Measurements from ENCODE around the gene PHF21B. TPM values are rescaled to one million over a fixed set of nuclear protein-coding genes. Genes with fewer than 3 reads are reported as not detected.
A peak's percentile ranks its signal among the peaks of the same experiment; 100 is the strongest.

PHF21B gene
- total RNA-seq, 5 donors from 2014 or later (not counting 1 experiment from before 2014, with no cell fraction given) = 0.15 to 0.36 TPM; not detected in 3

DNA sequence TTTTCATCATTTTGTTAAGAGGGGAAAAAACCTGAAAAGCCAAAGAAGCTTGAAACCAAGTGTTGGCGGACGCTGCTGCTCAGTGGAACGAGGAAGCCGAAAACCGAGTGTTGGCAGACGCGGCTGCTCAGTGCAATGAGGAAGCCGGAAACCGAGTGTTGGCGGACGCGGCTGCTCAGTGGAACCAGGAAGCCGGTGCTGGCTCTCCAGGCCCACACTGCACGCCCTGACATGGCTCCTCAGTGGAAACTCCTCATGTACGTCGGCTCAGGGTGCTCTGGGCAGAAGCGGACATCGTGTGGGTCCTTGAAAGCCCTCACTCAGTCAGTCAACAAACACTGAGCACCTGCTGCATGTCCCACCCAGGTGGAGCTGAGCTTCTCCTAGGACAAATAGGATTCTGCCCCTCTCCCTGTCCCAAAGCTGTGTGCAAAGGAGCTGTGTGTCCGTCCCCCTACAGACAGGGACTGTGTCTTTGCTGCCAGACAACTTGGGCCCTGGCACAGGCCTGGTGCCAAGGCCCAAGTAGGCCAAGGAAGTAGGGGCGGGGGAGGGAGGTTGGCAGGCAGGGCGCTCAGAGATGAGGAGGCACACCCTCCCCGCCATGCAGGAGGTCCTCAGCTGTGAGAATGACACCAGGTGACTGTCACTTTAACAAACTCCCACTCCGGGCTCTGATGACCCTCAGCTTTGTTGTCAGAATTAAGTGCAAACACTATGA, 37.3 kb downstream of the PHF21B start:
- peak in 5 of 35 experiments; percentile 6 to 14 (median 6) for DNase-seq
- no peaks in the 10 kb centered on the region for H3K9me3 Mint-ChIP-seq
- peaks cover 11 to 26% of the 10 kb centered on the region in 2 donors for H3K27me3 Mint-ChIP-seq
- ATAC-seq (replicated peaks in 1 of 4) = peak; percentile 36 to 62 (median 46)
- ChIA-PET POLR2A (no interaction called here), CTCF (interaction anchor here in 1 of 2 donors (0.5 kb wide), 1 partner anchor 877 kb away, joined by 5 read pairs; no protein-coding TSS in a partner anchor)
- Histone ChIP-seq H3K4me1 (ENCODE audit: control insufficient read depth in 1 of 2, extremely low read depth in 1 of 2, insufficient read depth in 2 of 2, low read length in 2 of 2) (peaks cover 0 to 3% of the 10 kb centered on the region in 2 experiments), H3K27ac (ENCODE audit: low read length) (no peak overlapping the region), H3K4me3 (ENCODE audit: control insufficient read depth in 1 of 2, extremely low read depth in 1 of 2, low read length in 1 of 2) (no peak overlapping the region), H3K9me3 (no peaks in the 10 kb centered on the region), H3K36me3 (ENCODE audit: control insufficient read depth in 2 of 2, extremely low read depth in 1 of 2, insufficient read depth in 1 of 2, low read length in 1 of 2) (no peaks in the 10 kb centered on the region), H3K27me3 (replicated peaks in 1 of 2; ENCODE audit: control insufficient read depth in 2 of 2, extremely low read depth in 1 of 2, insufficient read depth in 2 of 2, low read length in 1 of 2) (peaks cover 0 to 45% of the 10 kb centered on the region in 2 experiments)
- H3K27ac Mint-ChIP-seq = peak overlapping the region in 1 of 2 donors; percentile 70
- no peaks in the 10 kb centered on the region for H3K36me3 Mint-ChIP-seq
- 66% methylated on average over 19 of the region's 23 CpGs for WGBS (ENCODE audit: insufficient coverage)
- peaks cover 0 to 4% (median 0%) of the 10 kb centered on the region in 3 donors for H3K4me1 Mint-ChIP-seq
- H3K4me3 Mint-ChIP-seq = peak overlapping the region in 1 of 3 donors; percentile 26

DNA sequence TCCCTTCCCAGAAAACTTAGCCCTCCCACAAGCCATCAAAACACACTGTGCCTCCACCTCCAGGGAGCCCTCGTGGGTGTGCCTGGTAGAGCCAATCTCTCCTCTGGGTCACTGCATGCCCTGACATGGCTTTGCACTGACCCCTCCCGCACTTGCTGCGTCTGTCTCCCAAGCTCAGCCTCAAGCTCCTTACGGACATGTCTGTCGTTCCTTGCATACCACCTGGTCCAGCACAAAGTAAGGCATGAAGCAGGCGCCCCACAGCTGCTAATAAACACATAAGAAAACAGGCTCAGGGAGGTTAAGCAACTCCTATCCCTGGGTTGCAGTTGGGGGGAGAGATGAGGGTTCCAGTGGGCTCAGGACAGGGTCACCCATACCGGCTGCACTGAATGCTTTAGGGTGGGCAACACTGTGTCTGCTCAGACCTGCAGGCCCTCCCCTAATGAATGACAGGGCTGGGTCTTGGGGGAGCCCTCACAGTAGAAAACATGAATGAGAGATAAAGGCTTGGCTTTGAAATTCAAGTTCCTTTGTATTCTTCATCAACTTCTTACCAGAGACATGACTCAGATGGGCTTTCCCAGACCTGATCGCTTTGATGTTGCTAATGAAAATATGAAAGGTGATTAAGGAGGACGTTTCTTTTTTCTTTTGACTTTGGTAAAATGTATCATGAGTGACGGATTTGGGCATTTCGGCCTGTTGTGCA, 38.0 kb downstream of the PHF21B start:
- ATAC-seq (replicated peaks in 1 of 4) (no peak), DNase-seq (no peak)
- H3K4me1 Mint-ChIP-seq = peaks cover 0 to 4% (median 0%) of the 10 kb centered on the region in 3 donors
- no peaks in the 10 kb centered on the region for H3K9me3 ChIP-seq
- POLR2A ChIA-PET = no interaction called here
- peak overlapping the region in 1 of 3 donors; percentile 26 for H3K4me3 Mint-ChIP-seq
- CTCF ChIA-PET = no interaction called here
- peaks cover 0 to 3% of the 10 kb centered on the region in 2 experiments for H3K4me1 ChIP-seq (ENCODE audit: control insufficient read depth in 1 of 2, extremely low read depth in 1 of 2, insufficient read depth in 2 of 2, low read length in 2 of 2)
- H3K27me3 Mint-ChIP-seq = peaks cover 11 to 29% of the 10 kb centered on the region in 2 donors
- H3K27ac Mint-ChIP-seq = peak overlapping the region in 1 of 2 donors; percentile 70
- no peak overlapping the region for H3K4me3 ChIP-seq (ENCODE audit: control insufficient read depth in 1 of 2, extremely low read depth in 1 of 2, low read length in 1 of 2)
- H3K27me3 ChIP-seq (replicated peaks in 1 of 2; ENCODE audit: control insufficient read depth in 2 of 2, extremely low read depth in 1 of 2, insufficient read depth in 2 of 2, low read length in 1 of 2) = peaks cover 0 to 46% of the 10 kb centered on the region in 2 experiments
- H3K36me3 ChIP-seq (ENCODE audit: control insufficient read depth in 2 of 2, extremely low read depth in 1 of 2, insufficient read depth in 1 of 2, low read length in 1 of 2) = no peaks in the 10 kb centered on the region
- H3K36me3 Mint-ChIP-seq = no peaks in the 10 kb centered on the region
- 72% methylated on average over 8 of the region's 11 CpGs for WGBS (ENCODE audit: insufficient coverage)
- H3K27ac ChIP-seq (ENCODE audit: low read length) = no peak overlapping the region
- H3K9me3 Mint-ChIP-seq = no peaks in the 10 kb centered on the region

DNA sequence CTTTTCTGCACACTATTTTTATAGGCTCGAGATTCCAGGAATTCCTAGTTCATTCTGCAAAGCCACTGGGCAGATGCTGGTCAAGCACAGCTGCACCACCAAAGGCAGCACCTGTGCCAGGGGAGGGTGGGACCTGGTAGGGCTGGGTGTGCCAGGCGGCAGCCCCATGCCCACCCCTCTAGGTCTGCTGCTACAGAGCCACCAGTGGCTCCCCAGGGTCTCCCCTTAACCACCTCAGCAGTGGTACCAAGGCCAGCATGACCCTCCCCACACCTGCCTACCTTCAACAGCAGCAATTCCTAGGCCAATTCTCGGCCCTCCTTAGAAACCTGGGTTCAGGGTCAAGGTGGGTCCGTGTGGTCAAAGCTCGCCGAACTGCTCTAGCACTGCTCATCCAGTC, 39.5 kb downstream of the PHF21B start:
- Mint-ChIP-seq H3K27ac (no peak overlapping the region), H3K4me1 (peaks cover 0 to 4% (median 0%) of the 10 kb centered on the region in 3 donors), H3K9me3 (no peaks in the 10 kb centered on the region), H3K36me3 (no peaks in the 10 kb centered on the region), H3K4me3 (no peak overlapping the region), H3K27me3 (peaks cover 11 to 30% of the 10 kb centered on the region in 2 donors)
- Histone ChIP-seq H3K4me1 (ENCODE audit: control insufficient read depth in 1 of 2, extremely low read depth in 1 of 2, insufficient read depth in 2 of 2, low read length in 2 of 2) (peaks cover 0 to 3% of the 10 kb centered on the region in 2 experiments), H3K36me3 (ENCODE audit: control insufficient read depth in 2 of 2, extremely low read depth in 1 of 2, insufficient read depth in 1 of 2, low read length in 1 of 2) (no peaks in the 10 kb centered on the region), H3K9me3 (no peaks in the 10 kb centered on the region), H3K27me3 (replicated peaks in 1 of 2; ENCODE audit: control insufficient read depth in 2 of 2, extremely low read depth in 1 of 2, insufficient read depth in 2 of 2, low read length in 1 of 2) (peaks cover 0 to 57% of the 10 kb centered on the region in 2 experiments), H3K27ac (ENCODE audit: low read length) (no peak overlapping the region), H3K4me3 (ENCODE audit: control insufficient read depth in 1 of 2, extremely low read depth in 1 of 2, low read length in 1 of 2) (no peak overlapping the region)
- ChIA-PET CTCF (no interaction called here), POLR2A (no interaction called here)
- WGBS (ENCODE audit: insufficient coverage) = 75% methylated on average over 5 of the region's 6 CpGs
- DNase-seq (no peak), ATAC-seq (replicated peaks in 1 of 4) (no peak)

DNA sequence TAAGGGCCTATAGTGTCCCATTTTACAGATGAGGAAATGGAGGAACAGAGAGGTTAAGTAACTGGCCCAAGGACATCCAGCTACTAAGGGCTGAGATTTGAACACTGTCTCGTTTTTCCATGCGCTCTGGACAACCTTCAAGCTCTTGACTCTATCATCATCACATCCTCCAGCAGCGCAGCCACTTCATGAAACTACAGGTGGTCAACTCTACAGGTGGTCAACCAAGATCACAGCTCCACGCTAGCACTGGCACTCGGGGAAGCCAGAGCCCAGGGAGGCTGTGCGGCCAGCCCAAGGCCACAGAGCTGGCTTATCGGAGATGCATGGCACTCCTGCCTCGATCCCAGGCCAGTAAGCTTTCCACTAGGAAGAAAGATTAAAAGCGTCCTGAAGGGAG, 40.0 kb downstream of the PHF21B start:
- Histone ChIP-seq H3K9me3 (no peaks in the 10 kb centered on the region), H3K4me1 (ENCODE audit: control insufficient read depth in 1 of 2, extremely low read depth in 1 of 2, insufficient read depth in 2 of 2, low read length in 2 of 2) (peaks cover 0 to 3% of the 10 kb centered on the region in 2 experiments), H3K27me3 (replicated peaks in 1 of 2; ENCODE audit: control insufficient read depth in 2 of 2, extremely low read depth in 1 of 2, insufficient read depth in 2 of 2, low read length in 1 of 2) (peaks cover 0 to 58% of the 10 kb centered on the region in 2 experiments), H3K36me3 (ENCODE audit: control insufficient read depth in 2 of 2, extremely low read depth in 1 of 2, insufficient read depth in 1 of 2, low read length in 1 of 2) (no peaks in the 10 kb centered on the region), H3K4me3 (ENCODE audit: control insufficient read depth in 1 of 2, extremely low read depth in 1 of 2, low read length in 1 of 2) (no peak overlapping the region), H3K27ac (ENCODE audit: low read length) (no peak overlapping the region)
- ATAC-seq (replicated peaks in 1 of 4) (no peak), DNase-seq (no peak)
- H3K4me3 Mint-ChIP-seq = no peak overlapping the region
- ChIA-PET CTCF (no interaction called here), POLR2A (no interaction called here)
- 70% methylated on average over 7 of the region's 9 CpGs for WGBS (ENCODE audit: insufficient coverage)
- H3K9me3 Mint-ChIP-seq = no peaks in the 10 kb centered on the region
- no peak overlapping the region for H3K27ac Mint-ChIP-seq
- peaks cover 0 to 4% (median 0%) of the 10 kb centered on the region in 3 donors for H3K4me1 Mint-ChIP-seq
- H3K27me3 Mint-ChIP-seq = peaks cover 11 to 27% of the 10 kb centered on the region in 2 donors
- H3K36me3 Mint-ChIP-seq = no peaks in the 10 kb centered on the region

DNA sequence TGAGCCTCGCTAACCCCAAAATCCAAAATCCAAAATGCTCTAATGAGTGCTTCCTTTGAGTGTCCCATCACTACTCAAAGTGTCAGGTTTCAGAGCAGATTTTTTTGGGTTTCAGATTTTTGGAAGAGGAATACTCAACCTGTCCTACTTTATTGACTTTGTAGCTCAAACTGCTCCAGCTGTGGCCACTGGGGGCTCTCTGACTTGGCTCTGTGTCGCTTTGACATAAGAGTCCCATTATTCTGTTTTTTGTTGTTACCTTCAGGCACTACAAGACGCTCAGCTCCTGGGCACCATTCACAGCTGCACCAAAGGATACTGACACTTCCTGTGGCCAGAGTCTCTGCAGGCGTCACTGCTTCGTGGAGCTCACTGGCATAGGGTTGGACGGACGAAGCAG, 41.1 kb downstream of the PHF21B start:
- H3K27me3 Mint-ChIP-seq = peaks cover 11 to 32% of the 10 kb centered on the region in 2 donors
- Histone ChIP-seq H3K36me3 (ENCODE audit: control insufficient read depth in 2 of 2, extremely low read depth in 1 of 2, insufficient read depth in 1 of 2, low read length in 1 of 2) (no peaks in the 10 kb centered on the region), H3K4me3 (ENCODE audit: control insufficient read depth in 1 of 2, extremely low read depth in 1 of 2, low read length in 1 of 2) (no peak overlapping the region), H3K27ac (ENCODE audit: low read length) (no peak overlapping the region), H3K9me3 (no peaks in the 10 kb centered on the region), H3K27me3 (replicated peaks in 1 of 2; ENCODE audit: control insufficient read depth in 2 of 2, extremely low read depth in 1 of 2, insufficient read depth in 2 of 2, low read length in 1 of 2) (peaks cover 0 to 60% of the 10 kb centered on the region in 2 experiments), H3K4me1 (ENCODE audit: control insufficient read depth in 1 of 2, extremely low read depth in 1 of 2, insufficient read depth in 2 of 2, low read length in 2 of 2) (peaks cover 0 to 3% of the 10 kb centered on the region in 2 experiments)
- ATAC-seq (replicated peaks in 1 of 4) (no peak), DNase-seq (no peak)
- H3K4me1 Mint-ChIP-seq = peaks cover 0 to 4% (median 0%) of the 10 kb centered on the region in 3 donors
- no peak overlapping the region for H3K4me3 Mint-ChIP-seq
- H3K36me3 Mint-ChIP-seq = no peaks in the 10 kb centered on the region
- POLR2A ChIA-PET = no interaction called here
- CTCF ChIA-PET = no interaction called here
- no peaks in the 10 kb centered on the region for H3K9me3 Mint-ChIP-seq
- WGBS (ENCODE audit: insufficient coverage) = 68% methylated on average over 4 of the region's 7 CpGs
- H3K27ac Mint-ChIP-seq = no peak overlapping the region

DNA sequence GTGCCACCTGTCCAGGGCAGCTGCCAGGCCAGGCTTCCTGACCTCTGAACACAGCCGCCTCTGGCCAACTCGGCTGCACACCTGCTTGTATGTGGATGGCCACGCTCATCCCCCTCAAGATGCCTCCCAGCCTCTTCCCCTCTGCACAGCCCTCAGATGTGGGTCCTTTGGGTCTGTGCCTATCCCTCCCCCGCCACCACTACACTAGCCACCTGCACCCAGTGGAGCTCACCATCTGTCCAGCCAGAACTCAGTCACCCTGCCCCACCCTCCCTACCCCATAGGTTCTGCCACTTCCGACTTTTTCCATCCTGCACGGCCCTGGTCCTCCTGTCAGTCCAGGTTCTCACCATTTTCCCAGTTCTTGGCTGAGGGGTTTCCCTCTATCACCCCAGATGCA, 44.6 kb downstream of the PHF21B start:
- Histone ChIP-seq H3K9me3 (no peaks in the 10 kb centered on the region), H3K4me1 (ENCODE audit: control insufficient read depth in 1 of 2, extremely low read depth in 1 of 2, insufficient read depth in 2 of 2, low read length in 2 of 2) (no peaks in the 10 kb centered on the region), H3K4me3 (ENCODE audit: control insufficient read depth in 1 of 2, extremely low read depth in 1 of 2, low read length in 1 of 2) (no peak overlapping the region), H3K27ac (ENCODE audit: low read length) (no peak overlapping the region), H3K36me3 (ENCODE audit: control insufficient read depth in 2 of 2, extremely low read depth in 1 of 2, insufficient read depth in 1 of 2, low read length in 1 of 2) (no peaks in the 10 kb centered on the region), H3K27me3 (replicated peaks in 1 of 2; ENCODE audit: control insufficient read depth in 2 of 2, extremely low read depth in 1 of 2, insufficient read depth in 2 of 2, low read length in 1 of 2) (peaks cover 0 to 39% of the 10 kb centered on the region in 2 experiments)
- WGBS (ENCODE audit: insufficient coverage) = 85% methylated on average over 6 of the region's 6 CpGs
- ATAC-seq (replicated peaks in 1 of 4) = no peak
- Mint-ChIP-seq H3K36me3 (no peaks in the 10 kb centered on the region), H3K9me3 (no peaks in the 10 kb centered on the region), H3K27me3 (peaks cover 4 to 14% of the 10 kb centered on the region in 2 donors), H3K4me3 (no peak overlapping the region), H3K27ac (no peak overlapping the region), H3K4me1 (no peaks in the 10 kb centered on the region)
- CTCF ChIA-PET = no interaction called here
- POLR2A ChIA-PET = no interaction called here
- DNase-seq = no peak

Measured in T-cell (primary cell).